Epithelial cell of prostate (primary cell): ENCODE data around the gene DLEC1.

Experiments
- DNase-seq: peaks from one replicate; pipeline ENCODE4 v3.0.0-alpha.2; 2011; ENCODE audit warnings: low read depth, low spot score
- H3K27ac ChIP-seq: fragments of 450-650 bp; 2 replicates; pipeline ENCODE4 v1.5.1; 2017; ENCODE audit warnings: mild to moderate bottlenecking

Gene DLEC1

DNA sequence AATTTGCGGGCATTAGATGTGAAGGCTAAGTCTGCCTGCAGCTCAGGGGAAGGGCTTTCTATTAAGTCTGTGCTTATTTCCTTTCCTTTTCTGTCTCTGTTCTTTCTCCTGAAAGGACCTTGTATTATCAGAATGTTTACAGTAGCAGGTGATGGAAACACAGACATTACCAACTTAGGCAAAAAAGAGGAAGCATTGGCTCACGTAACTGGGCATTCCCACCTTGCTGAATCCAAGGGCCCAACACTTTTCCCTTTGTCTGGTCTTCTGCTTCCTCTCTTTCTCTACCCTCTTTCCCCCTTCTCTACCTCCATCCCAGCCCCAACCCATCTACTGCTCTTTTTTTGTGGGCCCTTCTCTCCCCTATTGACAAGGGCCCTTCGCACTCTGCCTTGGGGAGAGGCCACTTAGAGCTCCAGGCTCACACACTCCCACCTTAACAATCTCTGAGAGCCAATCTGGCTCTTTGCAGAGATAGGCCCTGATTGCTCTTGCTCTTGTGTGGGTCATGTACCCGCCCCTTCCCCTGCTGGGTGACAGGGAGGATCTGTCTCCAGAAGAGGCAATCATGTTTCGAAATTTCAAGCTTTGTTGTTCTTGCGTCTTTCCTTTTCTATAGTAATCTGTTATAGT lies 62.9 kb downstream of the DLEC1 start:
- DNase-seq: no peak
- H3K27ac ChIP-seq: no peak overlapping the region

DNA sequence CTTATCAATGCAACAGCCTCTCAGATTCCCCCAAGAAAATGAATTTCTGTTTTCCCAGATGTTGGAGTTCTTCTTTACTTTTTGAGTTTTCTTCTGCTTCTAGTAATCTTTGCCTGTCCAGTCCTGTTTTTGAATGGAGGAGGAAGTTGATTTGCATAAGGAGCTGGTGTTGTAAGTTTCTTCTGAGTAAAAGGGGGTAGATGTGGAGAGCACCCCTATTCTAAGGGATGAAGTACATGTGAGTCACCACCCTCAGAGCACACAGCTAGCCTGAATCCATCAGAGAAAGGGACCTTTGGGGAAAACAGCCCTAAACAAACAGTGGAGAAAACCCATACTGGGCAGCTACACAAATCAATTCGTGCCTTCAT lies 63.4 kb downstream of the DLEC1 start:
- no peak overlapping the region for H3K27ac ChIP-seq
- DNase-seq: no peak

DNA sequence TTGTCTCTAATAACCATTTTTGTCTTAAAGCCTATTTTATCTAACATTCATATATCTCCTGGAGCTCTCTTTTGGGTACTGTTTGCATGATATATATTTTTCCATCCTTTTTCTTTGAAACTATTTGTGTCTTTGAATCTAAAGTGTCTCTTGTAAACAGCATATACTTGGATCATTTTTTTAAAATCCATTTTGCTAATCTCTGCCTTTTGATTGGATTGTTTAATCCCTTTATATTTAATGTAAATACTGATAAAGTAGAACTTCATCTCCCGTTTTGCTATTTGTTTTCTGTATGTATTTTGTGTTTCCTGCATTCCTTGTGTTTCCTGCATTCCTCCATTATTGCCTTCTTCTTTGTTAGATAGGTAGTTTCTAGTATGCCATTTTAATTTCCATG lies 66.5 kb downstream of the DLEC1 start:
- no peak for DNase-seq

DNA sequence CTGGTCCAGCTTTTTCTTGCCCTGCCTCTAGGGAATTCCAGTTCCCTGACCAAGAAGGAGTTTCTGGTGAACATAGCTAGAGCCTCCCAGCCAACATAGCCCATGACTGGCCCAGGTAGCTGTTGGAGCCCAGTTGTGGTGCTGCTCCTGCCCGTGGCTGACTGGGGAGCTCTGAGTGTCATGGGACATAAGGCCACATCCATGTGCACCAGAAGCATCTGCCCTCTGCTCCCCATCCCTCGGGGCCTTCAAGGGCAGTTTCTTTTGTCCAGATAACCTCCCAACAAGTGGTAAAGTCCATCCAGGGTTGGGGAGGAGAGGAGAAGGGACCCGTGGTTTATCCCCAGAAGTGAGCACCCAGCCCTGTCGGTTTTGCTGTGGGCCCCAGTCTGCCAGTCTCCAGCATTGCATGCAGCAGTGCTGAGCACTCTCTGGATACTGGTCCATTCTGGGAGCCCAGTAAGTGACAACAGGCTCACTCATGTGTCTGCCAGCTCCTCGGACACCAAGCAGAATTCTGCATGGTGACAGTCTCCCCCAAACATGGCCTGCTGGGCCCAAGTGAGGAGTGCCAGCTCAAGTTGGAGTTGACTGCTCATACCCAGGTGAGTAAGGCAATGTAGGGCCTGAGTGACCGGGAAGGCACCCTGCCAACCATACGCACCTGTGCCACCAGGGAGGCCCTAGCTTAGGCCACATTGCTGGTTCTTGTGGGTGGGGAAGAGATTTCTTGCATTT lies 69.1 kb downstream of the DLEC1 start:
- no peak for DNase-seq
- H3K27ac ChIP-seq: no peak overlapping the region

More for the DNA sequence above, 66.5 kb downstream of the DLEC1 start:
- no peak overlapping the region for H3K27ac ChIP-seq

DNA sequence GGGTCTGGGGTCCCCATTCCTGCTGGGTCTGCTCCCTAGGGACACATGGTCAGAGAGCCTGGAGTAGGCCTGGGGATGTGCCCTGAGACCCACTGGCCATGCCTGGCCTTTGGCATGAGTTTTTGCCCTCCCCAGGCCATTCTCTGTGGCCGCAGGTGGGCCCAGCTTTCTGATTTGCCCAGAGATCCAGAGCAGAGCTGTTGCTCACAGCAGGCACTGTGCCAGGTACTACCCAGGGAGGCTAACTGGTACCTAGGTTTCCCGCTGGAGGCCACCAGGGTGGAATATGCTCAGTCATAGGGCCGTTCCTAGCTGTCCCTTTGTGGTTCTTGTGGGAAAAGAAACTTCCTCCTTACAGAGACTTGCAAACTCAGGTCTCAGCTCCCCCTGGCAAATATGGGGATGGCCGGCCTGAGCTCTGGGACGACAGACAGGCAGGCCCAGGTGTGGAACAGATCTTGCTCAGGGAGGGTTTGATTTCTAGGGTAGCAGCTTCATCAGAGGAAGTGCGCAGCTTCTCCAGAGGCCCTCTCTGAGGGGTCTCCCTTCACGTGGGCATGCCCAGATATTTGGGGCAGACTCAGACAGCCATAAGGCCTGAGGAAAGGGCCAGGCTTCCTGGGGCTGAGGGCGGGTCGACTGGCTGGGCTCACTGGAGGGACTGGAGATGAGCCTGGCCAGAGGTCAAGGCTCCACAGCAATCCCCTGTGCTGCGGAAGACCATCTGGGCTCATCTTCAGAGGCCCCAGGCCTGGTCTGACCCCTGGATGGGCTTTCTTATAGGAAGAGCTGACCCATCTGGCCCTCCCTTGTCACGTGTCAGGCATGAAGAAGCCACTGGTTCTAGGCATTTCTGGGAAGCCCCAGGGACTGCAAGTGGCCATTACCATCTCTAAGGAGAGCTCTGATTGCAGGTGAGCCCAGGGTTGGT lies 69.9 kb downstream of the DLEC1 start:
- H3K27ac ChIP-seq: no peak overlapping the region
- DNase-seq: no peak

DNA sequence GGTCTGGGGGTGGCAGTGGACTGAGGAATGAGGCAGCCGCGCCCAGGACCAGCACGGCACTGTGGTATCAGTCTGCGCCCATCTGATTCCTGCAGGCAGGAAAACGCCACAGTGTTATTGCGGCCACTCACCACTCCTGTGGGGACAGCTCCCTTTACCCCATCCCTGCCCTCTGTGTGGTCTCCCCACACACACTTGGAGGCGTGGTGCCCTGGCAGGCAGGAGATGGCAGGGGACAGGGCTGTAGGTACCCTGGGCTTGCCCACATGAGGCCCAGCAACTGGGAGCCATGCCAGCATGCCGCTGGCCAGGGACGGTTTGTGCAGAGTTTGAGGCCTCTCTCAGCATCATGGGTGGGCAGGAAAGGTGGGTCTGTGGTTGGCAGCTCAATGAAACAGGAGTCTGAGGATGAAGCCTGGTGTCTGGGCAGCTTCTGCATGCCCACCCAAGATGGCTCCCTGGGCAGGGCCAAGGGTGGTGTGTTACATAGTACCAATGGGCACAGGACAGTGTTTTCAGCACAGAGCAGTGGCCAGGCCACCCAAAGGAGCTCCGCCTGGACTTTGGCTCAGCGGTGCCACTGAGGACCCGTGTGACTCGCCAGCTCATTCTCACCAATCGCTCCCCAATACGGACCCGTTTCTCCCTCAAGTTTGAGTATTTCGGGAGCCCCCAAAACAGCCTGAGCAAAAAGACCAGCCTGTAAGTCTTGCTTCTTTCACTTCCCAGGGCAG lies 70.7 kb downstream of the DLEC1 start:
- DNase-seq: no peak
- H3K27ac ChIP-seq: no peak overlapping the region

DNA sequence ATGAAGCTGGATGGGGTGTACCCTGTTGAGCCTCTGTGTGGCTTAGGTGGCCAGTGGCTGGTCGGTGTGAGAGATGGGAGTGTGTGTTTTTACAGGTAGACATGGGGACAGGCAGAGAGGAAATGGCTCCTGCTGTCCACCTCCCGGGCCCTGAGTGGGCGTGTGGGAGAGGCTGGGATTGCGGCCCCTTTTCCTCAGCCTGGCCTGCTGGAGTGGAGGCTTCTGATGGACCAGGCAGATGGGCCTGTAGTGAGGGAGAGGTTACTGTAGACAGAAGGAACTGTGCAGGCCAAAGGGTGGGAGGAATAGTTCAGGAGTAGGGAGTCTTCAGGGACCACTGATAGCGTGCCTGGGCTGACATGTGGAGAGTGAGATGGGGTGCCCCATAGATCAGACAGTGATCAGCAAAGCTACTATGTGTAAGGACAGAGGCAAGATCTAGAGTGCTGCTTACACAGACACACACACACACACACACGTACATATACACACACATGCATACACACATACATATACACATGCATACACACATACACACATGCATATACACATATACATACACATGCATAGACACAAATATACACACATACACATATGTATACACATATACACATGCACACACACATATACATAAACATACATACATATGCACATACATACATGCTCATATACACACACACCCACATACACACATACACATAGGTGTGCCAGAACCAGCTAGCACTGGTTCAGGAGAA lies 71.5 kb downstream of the DLEC1 start:
- H3K27ac ChIP-seq: no peak overlapping the region
- no peak for DNase-seq

DNA sequence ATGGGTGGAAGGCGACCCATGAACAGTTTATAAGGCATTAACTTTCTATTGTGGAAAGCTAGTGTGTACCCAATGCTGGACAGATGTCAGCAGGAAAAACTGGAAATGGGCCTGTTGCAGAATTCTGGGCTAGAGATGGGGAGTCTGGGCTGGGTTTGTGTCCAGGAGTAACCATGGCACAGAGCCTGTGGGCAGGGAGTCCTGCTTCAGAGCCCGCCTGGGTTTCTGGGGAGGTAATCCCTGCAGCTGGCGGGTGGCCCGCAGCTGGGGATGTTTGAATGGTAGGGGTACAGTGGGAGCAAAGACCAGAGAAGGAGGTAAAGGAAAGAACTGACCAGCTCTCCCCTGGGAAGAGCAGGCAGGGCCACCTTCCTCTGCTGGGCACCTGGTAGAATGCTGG lies 72.2 kb downstream of the DLEC1 start:
- H3K27ac ChIP-seq: no peak overlapping the region
- DNase-seq: no peak

DNA sequence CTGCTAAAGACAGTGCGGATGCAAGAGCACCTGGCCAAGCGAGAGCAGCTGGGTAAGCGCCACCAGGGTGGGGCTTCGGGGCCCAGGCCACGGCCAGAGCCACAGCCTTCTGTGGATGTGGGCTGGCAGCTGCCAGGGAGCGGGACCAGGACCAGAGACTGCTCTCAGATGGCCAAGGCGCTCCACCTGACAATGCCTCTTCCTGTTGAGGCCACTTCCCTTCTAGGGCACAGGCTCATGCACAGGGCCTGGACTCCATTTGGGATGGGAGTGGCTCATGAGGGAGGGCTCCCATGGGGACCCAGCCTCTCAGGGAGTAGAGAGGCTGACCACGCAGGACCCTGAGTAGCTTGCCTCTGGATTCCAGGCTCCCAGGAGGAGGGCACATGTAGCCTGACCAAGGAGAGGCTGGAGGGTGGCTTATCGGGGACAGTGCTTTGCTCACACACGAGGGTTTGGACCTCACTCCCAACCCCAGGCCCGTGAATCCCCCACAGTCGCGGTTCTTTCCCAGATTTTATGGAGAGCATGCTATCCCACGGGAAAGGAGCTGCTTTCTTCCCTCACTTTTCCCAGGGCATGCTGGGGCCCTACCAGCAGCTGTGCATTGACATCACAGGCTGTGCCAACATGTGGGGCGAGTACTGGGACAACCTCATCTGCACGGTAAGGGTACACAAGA lies 72.8 kb downstream of the DLEC1 start:
- no peak for DNase-seq
- H3K27ac ChIP-seq: no peak overlapping the region

DNA sequence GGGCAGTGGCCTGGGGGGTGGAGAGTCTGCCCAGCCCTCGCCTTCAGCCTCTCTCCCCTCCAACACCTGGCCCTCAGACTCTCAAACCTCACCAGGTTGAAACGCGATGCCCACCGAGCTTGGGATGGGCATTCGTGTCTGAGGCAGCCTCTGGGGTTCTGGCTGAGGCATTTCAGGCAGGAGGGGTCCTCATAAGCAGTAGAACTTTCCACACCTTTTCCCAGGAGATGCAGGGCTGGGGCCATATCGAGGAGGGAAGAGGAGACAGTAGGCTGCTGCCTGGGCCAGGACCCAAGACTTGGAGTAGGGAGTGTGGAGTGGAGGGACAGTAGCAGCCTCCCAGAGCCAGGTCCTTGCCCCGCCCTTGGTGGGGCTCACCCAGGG lies 73.4 kb downstream of the DLEC1 start:
- no peak overlapping the region for H3K27ac ChIP-seq
- DNase-seq: no peak

DNA sequence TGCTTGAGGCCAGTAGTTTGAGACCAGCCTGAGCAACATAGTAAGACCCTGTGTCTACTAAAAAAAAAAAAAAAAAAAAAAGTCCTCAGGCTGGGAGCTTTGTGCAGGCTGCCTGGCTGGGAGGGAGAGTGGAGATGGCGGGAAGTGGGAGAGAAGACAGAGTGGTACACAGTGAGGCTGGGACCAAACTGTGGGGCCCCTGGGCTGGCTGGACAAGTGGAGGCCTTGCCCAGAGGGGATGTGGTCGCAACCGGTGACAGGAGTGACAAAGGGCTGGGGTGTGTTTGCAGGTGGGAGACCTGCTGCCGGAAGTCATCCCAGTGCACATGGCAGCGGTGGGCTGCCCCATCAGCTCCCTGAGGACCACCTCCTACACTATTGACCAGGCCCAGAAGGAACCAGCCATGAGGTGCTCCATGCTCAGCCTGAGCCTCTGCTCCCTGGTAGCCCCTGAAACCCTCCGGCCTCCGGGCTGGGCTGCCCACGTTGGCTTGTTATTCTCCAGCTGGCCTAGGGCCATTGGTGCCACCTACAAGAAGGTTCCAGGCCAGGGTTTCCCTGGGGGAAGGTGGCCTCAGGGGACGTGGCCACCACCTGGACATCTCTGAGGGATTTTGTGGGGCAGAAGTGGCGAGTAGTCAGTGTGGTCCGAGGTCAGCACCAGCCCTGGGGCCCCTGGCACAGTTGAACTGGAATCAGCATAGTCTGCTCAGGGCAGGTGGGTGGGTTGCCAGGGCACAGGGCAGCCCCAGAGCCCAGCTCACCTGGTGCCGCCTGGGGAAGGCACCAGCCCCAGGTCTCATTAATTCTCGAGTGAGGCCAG lies 75.3 kb downstream of the DLEC1 start:
- DNase-seq: no peak
- no peak overlapping the region for H3K27ac ChIP-seq

DNA sequence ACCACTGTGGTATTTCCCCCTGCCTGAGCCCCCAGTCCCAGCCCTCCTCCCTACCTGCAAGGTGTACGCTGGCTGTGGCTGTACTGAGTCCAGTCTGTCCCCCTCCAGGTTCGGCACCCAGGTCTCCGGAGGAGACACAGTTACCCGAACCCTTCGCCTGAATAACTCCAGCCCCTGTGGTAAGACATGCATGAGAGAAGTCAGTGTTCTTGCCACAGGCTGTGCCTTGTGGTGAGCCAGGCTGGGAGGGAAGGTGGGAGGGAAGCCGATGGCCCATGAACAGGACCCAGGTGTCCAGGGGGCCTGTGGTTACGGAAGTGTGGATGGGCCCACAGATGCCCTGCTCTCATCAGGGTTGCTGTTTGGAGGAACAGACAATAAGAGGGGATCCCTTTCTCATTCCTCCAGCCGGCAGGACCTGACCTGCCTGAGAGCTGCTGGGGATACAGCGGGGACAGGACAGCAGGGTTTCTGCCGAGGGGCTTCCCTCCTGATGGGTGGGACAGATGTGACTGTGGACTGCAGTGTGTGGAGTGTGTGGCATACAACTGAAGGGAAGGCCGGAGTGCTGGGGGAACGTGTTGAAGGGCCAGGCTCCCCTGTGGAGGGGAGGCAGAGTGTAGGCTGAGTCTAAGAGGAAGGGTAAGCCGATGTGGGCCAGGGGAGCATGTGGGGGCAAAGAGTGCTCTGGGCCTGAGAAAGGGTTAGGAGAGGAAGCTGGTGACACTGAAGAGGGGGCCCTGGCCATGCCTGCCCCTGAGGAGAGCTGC lies 76.1 kb downstream of the DLEC1 start:
- no peak for DNase-seq
- no peak overlapping the region for H3K27ac ChIP-seq

DNA sequence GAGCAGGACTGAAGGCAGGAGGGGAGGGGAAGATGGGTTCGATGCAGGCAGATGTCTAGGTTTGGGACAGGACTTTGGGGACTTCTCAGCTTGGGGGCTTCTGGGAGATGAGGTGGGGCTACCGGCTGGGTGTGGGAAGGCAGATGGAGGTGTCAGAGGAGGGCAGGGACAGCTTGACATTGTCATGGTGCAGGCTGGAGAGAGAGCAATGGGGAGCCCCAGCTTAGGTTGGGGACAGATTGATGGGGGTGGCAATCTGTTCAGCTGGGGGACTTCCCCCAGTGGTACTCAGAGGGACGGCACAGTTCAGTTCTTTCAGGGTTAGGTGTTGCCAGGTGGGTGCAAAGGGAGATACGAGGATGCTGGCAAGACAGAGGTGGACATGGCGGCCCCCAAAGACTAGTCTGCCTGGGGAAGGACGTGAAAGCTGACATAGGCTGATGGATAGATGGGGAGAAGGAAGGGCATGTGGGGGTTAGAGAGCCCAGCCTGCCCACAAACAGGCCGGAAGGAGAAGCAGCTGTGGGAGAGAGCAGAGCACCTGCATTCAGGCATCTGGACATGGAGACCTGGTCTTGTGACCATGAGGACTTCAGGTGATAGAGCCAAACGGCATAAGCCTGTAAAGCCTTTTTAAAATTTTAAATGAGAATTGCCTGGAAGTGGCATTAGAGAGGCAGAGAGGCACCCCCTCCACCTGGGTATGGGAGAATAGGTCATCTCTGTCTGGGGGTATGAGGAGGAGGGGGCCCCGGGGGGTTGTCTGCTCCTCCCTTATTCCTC lies 76.8 kb downstream of the DLEC1 start:
- no peak overlapping the region for H3K27ac ChIP-seq

DNA sequence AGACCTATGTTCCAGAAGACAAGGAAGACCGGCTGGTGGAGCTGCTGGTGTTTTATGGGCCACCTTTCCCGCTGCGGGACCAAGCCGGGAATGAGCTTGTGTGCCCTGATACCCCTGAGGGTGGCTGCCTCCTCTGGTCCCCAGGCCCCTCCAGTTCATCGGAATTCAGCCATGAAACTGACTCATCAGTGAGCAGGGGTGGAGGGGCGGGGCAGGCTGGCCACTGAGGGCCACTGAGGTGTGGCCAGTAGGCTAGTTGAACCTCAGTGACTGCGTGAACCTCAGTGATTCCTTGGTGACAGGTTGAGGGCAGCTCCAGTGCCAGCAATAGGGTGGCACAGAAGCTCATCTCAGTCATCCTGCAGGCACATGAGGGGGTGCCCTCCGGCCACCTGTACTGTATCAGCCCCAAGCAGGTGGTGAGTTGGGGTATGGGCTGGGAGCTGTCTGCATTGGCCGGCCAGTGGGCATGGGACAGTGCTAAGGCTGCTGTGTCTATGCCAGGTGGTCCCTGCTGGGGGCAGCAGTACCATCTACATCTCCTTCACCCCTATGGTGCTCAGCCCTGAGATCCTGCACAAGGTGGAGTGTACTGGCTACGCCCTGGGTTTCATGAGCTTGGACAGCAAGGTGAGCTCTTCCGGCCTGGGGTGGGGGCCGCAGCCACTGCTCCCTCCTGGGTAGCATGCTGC lies 77.6 kb downstream of the DLEC1 start:
- no peak for DNase-seq
- H3K27ac ChIP-seq: no peak overlapping the region

More for the DNA sequence above, 76.8 kb downstream of the DLEC1 start:
- no peak for DNase-seq

DNA sequence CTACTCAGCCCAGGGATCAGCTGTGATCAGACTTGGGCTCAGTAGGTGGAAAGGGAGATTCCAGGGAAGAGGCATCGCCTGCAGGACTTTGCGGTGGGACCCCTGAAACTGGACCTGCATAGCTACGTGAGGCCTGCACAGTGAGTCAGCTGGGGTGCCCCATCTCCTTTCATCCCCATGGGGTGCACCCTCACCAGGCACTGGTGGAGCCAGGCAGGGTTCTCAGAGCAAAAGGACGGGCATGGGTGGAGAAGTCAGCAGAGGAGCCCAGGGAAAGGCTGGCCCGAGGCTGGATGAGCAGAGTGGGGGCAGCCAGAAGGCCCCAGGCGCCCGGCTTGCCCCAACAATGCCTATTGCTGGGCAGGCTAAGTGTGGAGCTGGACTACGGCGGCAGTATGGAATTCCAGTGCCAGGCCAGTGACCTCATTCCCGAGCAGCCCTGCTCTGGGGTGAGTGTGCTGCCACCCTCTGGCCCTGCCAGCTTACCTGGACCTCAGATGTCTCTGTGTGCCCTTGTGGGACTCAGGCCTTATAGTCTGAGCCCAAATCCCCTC lies 78.2 kb downstream of the DLEC1 start:
- DNase-seq: no peak
- no peak overlapping the region for H3K27ac ChIP-seq
